OCI-LY7 (cell line): ENCODE results near the gene POLR1C. TPM values are rescaled to one million over a fixed set of nuclear protein-coding genes. Genes with fewer than 3 reads are reported as not detected.
A peak's percentile ranks its signal among the peaks of the same experiment; 100 is the strongest.

Experiments
- BruUV-seq: library from RNA; stranded (reverse); fragments of 400-500 nt; replicated peaks from 2 replicates; lab custom pipeline; 2021; lab: Mats Ljungman, UMichigan
- CTCF ChIA-PET: fragments of 300-600 bp; sonication (Branson Sonifier 250); formaldehyde crosslinking; loops from one replicate; lab custom pipeline; 2022; ENCODE audit warnings: antibody characterized with exemption; ENCODE audit not compliant: unreplicated experiment; lab: Charles Lee
- POLR2A ChIA-PET: fragments of 300-600 bp; sonication (Branson Sonifier 250); formaldehyde crosslinking; loops from one replicate; lab custom pipeline; 2022; ENCODE audit warnings: antibody characterized with exemption; lab: Charles Lee
- DNase-seq: peaks from one replicate; pipeline ENCODE4 v3.0.0-alpha.2; 2015; ENCODE audit warnings: low spot score
- H2AFZ ChIP-seq: fragments of 200-600 bp; sonication (generic), shearing (Covaris generic); 2 replicates; pipeline ENCODE4 v1.6.1; 2014; ENCODE audit warnings: mild to moderate bottlenecking, antibody characterized with exemption, low read length, moderate library complexity
- H3K27ac ChIP-seq: fragments of 200-600 bp; sonication (generic); 2 replicates; pipeline ENCODE4 v1.5.1; 2014; ENCODE audit warnings: mixed run types, low read depth, mild to moderate bottlenecking, moderate library complexity, low read length, inconsistent platforms; ENCODE audit not compliant: poor library complexity, severe bottlenecking
- H3K36me3 ChIP-seq: fragments of 200-600 bp; sonication (generic); 2 replicates; pipeline ENCODE4 v1.6.1; 2014; ENCODE audit warnings: mild to moderate bottlenecking, antibody characterized with exemption, low read length, moderate library complexity, mixed read lengths; ENCODE audit not compliant: insufficient read depth
- H3K4me1 ChIP-seq: fragments of 200-600 bp; sonication (generic); 2 replicates; pipeline ENCODE4 v1.5.1; 2014; ENCODE audit warnings: mild to moderate bottlenecking, low read length; ENCODE audit not compliant: insufficient read depth, poor library complexity, severe bottlenecking
- H3K4me2 ChIP-seq: fragments of 200-600 bp; sonication (generic); 2 replicates; pipeline ENCODE4 v1.6.1; 2014; ENCODE audit warnings: mild to moderate bottlenecking, low read length
- H3K4me3 ChIP-seq: fragments of 200-600 bp; sonication (generic); 2 replicates; pipeline ENCODE4 v1.5.1; 2014; ENCODE audit warnings: mild to moderate bottlenecking, low read depth, low read length; ENCODE audit not compliant: poor library complexity, severe bottlenecking
- H3K79me2 ChIP-seq: fragments of 200-600 bp; sonication (generic); 2 replicates; pipeline ENCODE4 v1.6.1; 2016; ENCODE audit warnings: low read depth, mild to moderate bottlenecking, low read length, moderate library complexity, mixed read lengths; ENCODE audit not compliant: insufficient read depth
- H3K9me2 ChIP-seq: fragments of 200-600 bp; sonication (generic); 2 replicates; pipeline ENCODE4 v1.6.1; 2016; ENCODE audit warnings: mild to moderate bottlenecking, low read length, mixed read lengths; ENCODE audit not compliant: insufficient read depth
- H3K9me3 ChIP-seq: fragments of 200-600 bp; sonication (generic); 2 replicates; pipeline ENCODE4 v1.6.1; 2014; ENCODE audit warnings: mild to moderate bottlenecking, mixed run types, low read length, mixed read lengths
- H4K20me1 ChIP-seq: fragments of 200-600 bp; sonication (generic); 2 replicates; pipeline ENCODE4 v1.6.1; 2014; ENCODE audit warnings: mild to moderate bottlenecking, antibody characterized with exemption, low read length, moderate library complexity, mixed read lengths; ENCODE audit not compliant: insufficient read depth
- EZH2phosphoT487 ChIP-seq: fragments of 200-600 bp; sonication (generic); IDR thresholded peaks from 2 replicates; pipeline ENCODE4 v1.6.1; 2018; ENCODE audit warnings: low read depth, borderline replicate concordance, mild to moderate bottlenecking, mixed run types, antibody characterized with exemption, low read length, moderate library complexity, mixed read lengths
- intact Hi-C: fragments of 100-400 bp; cut with micrococcal nuclease; formaldehyde crosslinking; loops from one replicate; pipeline ENCODE4 v1.10.0; 2022; ENCODE audit not compliant: unreplicated experiment
- total RNA-seq, 2 experiments: library from RNA; depleted of rRNA in 1 of 2; stranded (reverse); fragments of >200 nt in 1 of 2; shearing (Covaris generic) in 1 of 2; gene quantifications; 2 replicates each; pipeline ENCODE4 v1.2.3, GENCODE V29; 2014 to 2022
- TF ChIP-seq, protein P1 (sequence below): fragments of 200-600 bp; sonication (generic); conservative IDR thresholded peaks from 2 replicates; pipeline ENCODE4 v1.5.1; 2014; ENCODE audit warnings: mild to moderate bottlenecking, antibody characterized with exemption, low read length, moderate library complexity, mixed read lengths

Gene POLR1C
- total RNA-seq, 2 experiments from 2014 or later: 40.7 to 41.2 TPM

GRCh38 chr6:43511824-43512415 is 5.0 kb upstream of the POLR1C start:
- Histone ChIP-seq H3K9me3 (no peaks in the 10 kb centered on the region), H3K27ac (no peak overlapping the region), H3K4me2 (no peak overlapping the region), H4K20me1 (no peaks in the 10 kb centered on the region), H3K4me3 (no peak overlapping the region), H3K9me2 (no peaks in the 10 kb centered on the region), H3K36me3 (peaks cover 40% of the 10 kb centered on the region), H3K4me1 (peaks cover 8% of the 10 kb centered on the region), H2AFZ (no peak overlapping the region), H3K79me2 (peaks cover 15% of the 10 kb centered on the region; the same call in 1 of the 2 replicates)
- POLR2A ChIA-PET: interaction anchor here (0.6 to 0.9 kb wide), 2 partner anchors 35 to 48 kb away, joined by 3 to 6 read pairs; no protein-coding TSS in a partner anchor
- CTCF ChIA-PET: no interaction called here
- DNase-seq: no peak
- intact Hi-C loops: loop anchor here (10.0 kb wide), 1 partner anchor 563 kb away; no protein-coding TSS in a partner anchor
- TF ChIP-seq EZH2phosphoT487: no peak
- TF ChIP-seq, protein P1, sequence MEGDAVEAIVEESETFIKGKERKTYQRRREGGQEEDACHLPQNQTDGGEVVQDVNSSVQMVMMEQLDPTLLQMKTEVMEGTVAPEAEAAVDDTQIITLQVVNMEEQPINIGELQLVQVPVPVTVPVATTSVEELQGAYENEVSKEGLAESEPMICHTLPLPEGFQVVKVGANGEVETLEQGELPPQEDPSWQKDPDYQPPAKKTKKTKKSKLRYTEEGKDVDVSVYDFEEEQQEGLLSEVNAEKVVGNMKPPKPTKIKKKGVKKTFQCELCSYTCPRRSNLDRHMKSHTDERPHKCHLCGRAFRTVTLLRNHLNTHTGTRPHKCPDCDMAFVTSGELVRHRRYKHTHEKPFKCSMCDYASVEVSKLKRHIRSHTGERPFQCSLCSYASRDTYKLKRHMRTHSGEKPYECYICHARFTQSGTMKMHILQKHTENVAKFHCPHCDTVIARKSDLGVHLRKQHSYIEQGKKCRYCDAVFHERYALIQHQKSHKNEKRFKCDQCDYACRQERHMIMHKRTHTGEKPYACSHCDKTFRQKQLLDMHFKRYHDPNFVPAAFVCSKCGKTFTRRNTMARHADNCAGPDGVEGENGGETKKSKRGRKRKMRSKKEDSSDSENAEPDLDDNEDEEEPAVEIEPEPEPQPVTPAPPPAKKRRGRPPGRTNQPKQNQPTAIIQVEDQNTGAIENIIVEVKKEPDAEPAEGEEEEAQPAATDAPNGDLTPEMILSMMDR: no peak
- BruUV-seq: no TSS peak

DNA sequence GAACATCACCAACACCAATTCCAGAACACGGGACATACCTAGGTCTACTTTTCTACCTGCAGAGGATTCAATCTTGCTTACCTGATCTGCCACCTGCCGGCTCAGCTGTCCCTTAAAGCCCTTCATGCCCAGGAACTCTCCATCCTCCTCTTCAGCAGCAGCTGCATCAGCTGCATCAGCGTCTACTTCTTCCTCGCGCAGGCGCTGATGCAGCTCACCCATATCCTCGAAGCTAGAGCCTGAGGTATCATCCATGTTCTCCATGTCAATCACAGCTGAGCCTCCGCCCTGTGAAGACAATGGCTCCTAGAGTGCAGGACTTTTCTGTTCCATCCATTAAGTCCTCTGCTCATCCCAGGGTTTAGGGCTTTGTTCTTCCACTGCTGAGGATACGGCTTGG is 1.1 kb upstream of the POLR1C start:
- ChIA-PET CTCF (interaction anchor here (0.9 kb wide), 1 partner anchor 9 kb away, joined by 4 read pairs; no protein-coding TSS in a partner anchor), POLR2A (interaction anchor here (0.7 to 2.0 kb wide), 5 partner anchors 18 to 452 kb away, joined by 3 to 6 read pairs (median 3); partner anchors contain the start of genes ABCC10 and GTPBP2)
- H3K79me2 ChIP-seq: peaks cover 42% of the 10 kb centered on the region
- intact Hi-C loops: loop anchor here (10.0 kb wide), 1 partner anchor 559 kb away; no protein-coding TSS in a partner anchor
- H3K4me3 ChIP-seq: peak overlapping the region; percentile 95
- no peak overlapping the region for H2AFZ ChIP-seq
- DNase-seq: no peak
- no TSS peak for BruUV-seq
- H3K9me3 ChIP-seq: no peaks in the 10 kb centered on the region
- H3K36me3 ChIP-seq: peaks cover 62% of the 10 kb centered on the region
- H3K4me2 ChIP-seq: peak overlapping the region; percentile 86
- no peak overlapping the region for H3K27ac ChIP-seq
- peaks cover 20% of the 10 kb centered on the region for H3K4me1 ChIP-seq
- peaks cover 9% of the 10 kb centered on the region; the same call in 1 of the 2 replicates for H4K20me1 ChIP-seq
- no peaks in the 10 kb centered on the region for H3K9me2 ChIP-seq
- TF ChIP-seq, protein P1: no peak
- no peak for TF ChIP-seq EZH2phosphoT487

DNA sequence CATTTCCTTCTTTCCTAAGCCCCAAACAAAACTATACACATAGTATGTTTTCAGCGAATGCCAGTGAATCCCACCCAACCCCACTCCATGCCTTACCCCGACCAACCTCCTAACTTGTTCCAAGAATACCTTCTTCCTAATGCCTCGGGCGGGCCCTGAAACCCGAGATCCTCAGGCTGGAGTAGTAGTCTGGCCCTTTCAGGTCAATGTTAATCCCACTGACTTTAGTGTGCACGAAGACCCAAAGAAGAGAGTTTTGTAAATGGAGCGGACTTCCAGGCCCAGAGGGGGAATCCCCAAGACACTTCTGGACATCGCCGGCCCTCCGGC is 557 bp upstream of the POLR1C start:
- peaks cover 42% of the 10 kb centered on the region for H3K79me2 ChIP-seq

More for the DNA sequence above, 557 bp upstream of the POLR1C start:
- H3K4me1 ChIP-seq: peaks cover 20% of the 10 kb centered on the region
- no peak for DNase-seq
- H3K27ac ChIP-seq: peak overlapping the region; percentile 28
- H2AFZ ChIP-seq: peak overlapping the region; percentile 78; the same call in 1 of the 2 replicates
- no peak for TF ChIP-seq EZH2phosphoT487
- TF ChIP-seq, protein P1: no peak
- intact Hi-C loops: loop anchor here (10.0 kb wide), 1 partner anchor 558 kb away; no protein-coding TSS in a partner anchor
- CTCF ChIA-PET: interaction anchor here (0.9 kb wide), 1 partner anchor 10 kb away, joined by 4 read pairs; no protein-coding TSS in a partner anchor
- H3K4me2 ChIP-seq: peak overlapping the region; percentile 86
- no peaks in the 10 kb centered on the region for H3K9me3 ChIP-seq
- peaks cover 65% of the 10 kb centered on the region for H3K36me3 ChIP-seq
- H3K4me3 ChIP-seq: peak overlapping the region; percentile 95
- peaks cover 9% of the 10 kb centered on the region; the same call in 1 of the 2 replicates for H4K20me1 ChIP-seq
- POLR2A ChIA-PET: interaction anchor here (0.5 to 2.0 kb wide), 6 partner anchors 13 to 113 kb away, joined by 3 to 6 read pairs (median 3); partner anchors contain the start of genes ABCC10 and GTPBP2
- no peaks in the 10 kb centered on the region for H3K9me2 ChIP-seq
- BruUV-seq: TSS peak; percentile 79
